OCI-LY1 (cell line): ENCODE measurements around the gene VN1R5.
"Not testable (repeated sequence)": the region's sequence is repeated elsewhere in the genome, so short reads cannot be mapped to it uniquely, and the experiment has no call there.

Source experiments
- H2AFZ ChIP-seq: fragments of 200-600 bp; sonication (generic), shearing (Covaris generic); 2 replicates; pipeline ENCODE4 v1.6.0; 2014; ENCODE audit warnings: antibody characterized with exemption, mild to moderate bottlenecking, low read length
- H3F3A ChIP-seq: fragments of 200-600 bp; sonication (generic), shearing (Covaris generic); 2 replicates; pipeline ENCODE4 v1.6.0; 2014; ENCODE audit warnings: mild to moderate bottlenecking, antibody characterized with exemption, low read length, moderate library complexity; ENCODE audit not compliant: insufficient read depth
- H3K27ac ChIP-seq: fragments of 200-600 bp; sonication (generic); 2 replicates; pipeline ENCODE4 v1.5.1; 2014; ENCODE audit warnings: low read length, mixed run types, mild to moderate bottlenecking, low read depth; ENCODE audit not compliant: poor library complexity, severe bottlenecking
- H3K27me3 ChIP-seq: fragments of 200-600 bp; sonication (generic); 2 replicates; pipeline ENCODE4 v1.6.0; 2014; ENCODE audit warnings: antibody characterized with exemption, mild to moderate bottlenecking, low read length, moderate library complexity; ENCODE audit not compliant: insufficient read depth
- H3K36me3 ChIP-seq: fragments of 200-600 bp; sonication (generic); 2 replicates; pipeline ENCODE4 v1.6.1; 2014; ENCODE audit warnings: mild to moderate bottlenecking, antibody characterized with exemption, low read length, moderate library complexity, mixed read lengths; ENCODE audit not compliant: insufficient read depth
- H3K4me1 ChIP-seq: fragments of 200-600 bp; sonication (generic); 2 replicates; pipeline ENCODE4 v1.5.1; 2014; ENCODE audit warnings: mild to moderate bottlenecking, low read length, moderate library complexity; ENCODE audit not compliant: insufficient read depth, severe bottlenecking
- H3K4me2 ChIP-seq: fragments of 200-600 bp; sonication (generic), shearing (Covaris generic); 2 replicates; pipeline ENCODE4 v1.6.1; 2014; ENCODE audit warnings: low read length
- H3K4me3 ChIP-seq: fragments of 200-600 bp; sonication (generic); 2 replicates; pipeline ENCODE4 v1.5.1; 2014; ENCODE audit warnings: low read length, low read depth, mild to moderate bottlenecking, mixed read lengths; ENCODE audit not compliant: poor library complexity, severe bottlenecking
- H3K79me2 ChIP-seq: fragments of 200-600 bp; shearing (Covaris generic); 2 replicates; pipeline ENCODE4 v1.6.1; 2016; ENCODE audit warnings: mixed run types, low read length, mixed read lengths; ENCODE audit not compliant: insufficient read depth
- H3K9ac ChIP-seq: fragments of 200-600 bp; sonication (generic), shearing (Covaris generic); 2 replicates; pipeline ENCODE4 v1.6.1; 2014; ENCODE audit warnings: mild to moderate bottlenecking, low read length, mixed read lengths
- H3K9me2 ChIP-seq: fragments of 200-600 bp; sonication (generic), shearing (Covaris generic); 2 replicates; pipeline ENCODE4 v1.6.1; 2014; ENCODE audit warnings: low read depth, mild to moderate bottlenecking, low read length, mixed read lengths
- H3K9me3 ChIP-seq: fragments of 200-600 bp; shearing (Covaris generic); 2 replicates; pipeline ENCODE4 v1.6.1; 2014; ENCODE audit warnings: low read length, mixed read lengths
- H4K20me1 ChIP-seq: fragments of 200-600 bp; sonication (generic), shearing (Covaris generic); 2 replicates; pipeline ENCODE4 v1.6.0; 2016; ENCODE audit warnings: mild to moderate bottlenecking, low read length; ENCODE audit not compliant: insufficient read depth
- CTCF ChIP-seq: fragments of 200-600 bp; sonication (generic), shearing (Covaris generic); IDR thresholded peaks from 2 replicates; pipeline ENCODE4 v1.5.1; 2017; ENCODE audit warnings: mild to moderate bottlenecking, antibody characterized with exemption, low read length, moderate library complexity, mixed read lengths
- EZH2 ChIP-seq: fragments of 200-600 bp; sonication (generic), shearing (Covaris generic); IDR thresholded peaks from 2 replicates; pipeline ENCODE4 v1.8.0; 2017; ENCODE audit warnings: borderline replicate concordance, mixed run types, mild to moderate bottlenecking, antibody characterized with exemption, low read length, moderate library complexity, mixed read lengths

The VN1R5 gene

GRCh38 chr1:247216261-247216660, 39.6 kb upstream of the VN1R5 start:
- H3K4me1 ChIP-seq: peaks cover 9% of the 10 kb centered on the region
- H3K9me3 ChIP-seq: no peaks in the 10 kb centered on the region
- no peak overlapping the region for H3K4me3 ChIP-seq
- no peak overlapping the region for H3K9ac ChIP-seq
- no peak overlapping the region for H2AFZ ChIP-seq
- no peaks in the 10 kb centered on the region for H4K20me1 ChIP-seq
- H3K27me3 ChIP-seq: no peaks in the 10 kb centered on the region
- no peaks in the 10 kb centered on the region for H3F3A ChIP-seq
- no peaks in the 10 kb centered on the region for H3K36me3 ChIP-seq
- H3K9me2 ChIP-seq: no peaks in the 10 kb centered on the region
- no peak for TF ChIP-seq EZH2
- H3K79me2 ChIP-seq: no peaks in the 10 kb centered on the region
- H3K4me2 ChIP-seq: no peak overlapping the region
- no peak overlapping the region for H3K27ac ChIP-seq

GRCh38 chr1:247218121-247218651, 37.7 kb upstream of the VN1R5 start:
- Histone ChIP-seq H3K79me2 (no peaks in the 10 kb centered on the region), H3K4me1 (no peaks in the 10 kb centered on the region), H3K9me2 (no peaks in the 10 kb centered on the region), H3K27ac (no peak overlapping the region), H3K9ac (no peak overlapping the region), H3F3A (no peaks in the 10 kb centered on the region), H3K9me3 (no peaks in the 10 kb centered on the region), H2AFZ (no peak overlapping the region), H3K4me3 (no peak overlapping the region), H3K27me3 (no peaks in the 10 kb centered on the region), H3K4me2 (no peak overlapping the region), H3K36me3 (no peaks in the 10 kb centered on the region; the same call in 1 of the 2 replicates), H4K20me1 (no peaks in the 10 kb centered on the region)
- TF ChIP-seq EZH2: no peak
- no peak for TF ChIP-seq CTCF

- H3K4me3 ChIP-seq, H4K20me1 ChIP-seq, H3K79me2 ChIP-seq, H3F3A ChIP-seq, H2AFZ ChIP-seq, H3K4me1 ChIP-seq, H3K9me3 ChIP-seq, H3K9ac ChIP-seq, H3K4me2 ChIP-seq, H3K27ac ChIP-seq, H3K36me3 ChIP-seq, H3K9me2 ChIP-seq, H3K27me3 ChIP-seq: not testable (repeated sequence)
Observed at GRCh38 chr1:247220280-247220679, 35.6 kb upstream of the VN1R5 start.

GRCh38 chr1:247222840-247223239, 33.0 kb upstream of the VN1R5 start:
- H4K20me1 ChIP-seq: no peaks in the 10 kb centered on the region
- H3K9me2 ChIP-seq: no peaks in the 10 kb centered on the region
- TF ChIP-seq CTCF (no peak), EZH2 (no peak)
- no peak overlapping the region for H3K4me3 ChIP-seq
- H2AFZ ChIP-seq: no peak overlapping the region
- no peak overlapping the region for H3K27ac ChIP-seq
- no peaks in the 10 kb centered on the region for H3K9me3 ChIP-seq
- no peaks in the 10 kb centered on the region for H3K79me2 ChIP-seq
- no peaks in the 10 kb centered on the region; the same call in 1 of the 2 replicates for H3K36me3 ChIP-seq
- H3K4me2 ChIP-seq: no peak overlapping the region
- H3F3A ChIP-seq: no peaks in the 10 kb centered on the region
- H3K4me1 ChIP-seq: no peaks in the 10 kb centered on the region
- no peak overlapping the region for H3K9ac ChIP-seq
- H3K27me3 ChIP-seq: no peaks in the 10 kb centered on the region
